A673 (cell line): ENCODE data around the gene PROSER3.

ENCODE experiments used
- CTCF ChIP-seq: fragments of 300-800, 200-600 bp; sonication (generic); conservative IDR thresholded peaks from 2 replicates; pipeline ENCODE4 v1.5.1; 2017; ENCODE audit warnings: low read depth, mild to moderate bottlenecking, antibody characterized with exemption, low read length, moderate library complexity, mixed read lengths
- EZH2 ChIP-seq: fragments of 200-600 bp; sonication (generic); IDR thresholded peaks from 2 replicates; pipeline ENCODE4 v1.6.1; 2017; ENCODE audit warnings: borderline replicate concordance, low read depth, mild to moderate bottlenecking, mixed read lengths, antibody characterized with exemption, low read length; ENCODE audit not compliant: poor library complexity, severe bottlenecking

- TF ChIP-seq EZH2 (no peak), CTCF (no peak)
Observed at GRCh38 chr19:35797663-35798062, 39.7 kb downstream of the PROSER3 start.
